Peyer's patch (tissue), 4 donors: ENCODE measurements around the gene SLCO1B1. TPM values are rescaled to one million over a fixed set of nuclear protein-coding genes. Genes with fewer than 3 reads are reported as not detected.

ENCODE experiments used
- DNase-seq, 3 donors: peaks; one replicate each; pipeline ENCODE4 v3.0.0-alpha.2; 2017 to 2019
- H3K27ac ChIP-seq, 4 donors: fragments of 200-600 bp; sonication (generic); one replicate each; pipeline ENCODE4 v1.5.1; 2016 to 2019
- H3K27me3 ChIP-seq, 2 donors: fragments of 200-600 bp; sonication (generic); one replicate each; pipeline ENCODE4 v1.5.1; 2019
- H3K36me3 ChIP-seq, 3 donors: fragments of 200-600 bp; sonication (generic); one replicate each; pipeline ENCODE4 v1.5.1; 2016 to 2019
- H3K4me1 ChIP-seq, 4 donors: fragments of 200-600 bp; sonication (generic); one replicate each; pipeline ENCODE4 v1.5.1; 2016 to 2019
- H3K4me3 ChIP-seq, 4 donors: fragments of 200-600 bp; sonication (generic); 1 replicate in 3 of 4; 2 replicates in 1 of 4; pipeline ENCODE4 v1.5.1; 2016 to 2019; ENCODE audit warnings: mild to moderate bottlenecking in 1 of 4
- H3K9me3 ChIP-seq, 4 donors: fragments of 200-600 bp; sonication (generic); one replicate each; pipeline ENCODE4 v1.5.1; 2016 to 2019; ENCODE audit warnings: mild to moderate bottlenecking in 1 of 4
- CTCF ChIP-seq, 6 experiments: fragments of 450-650 bp in 4 of 6; fragments of 200-600 bp in 2 of 6; sonication (generic) in 1 of 6; IDR thresholded peaks; one replicate each; pipeline ENCODE4 v1.5.1; 2017 to 2019; ENCODE audit warnings: antibody characterized with exemption in 6 of 6, mild to moderate bottlenecking in 3 of 6, moderate library complexity in 1 of 6
- POLR2A ChIP-seq, 2 donors: fragments of 450-650 bp; IDR thresholded peaks; one replicate each; pipeline ENCODE4 v1.5.1; 2017; ENCODE audit warnings: antibody characterized with exemption in 2 of 2, mild to moderate bottlenecking in 2 of 2, moderate library complexity in 2 of 2
- total RNA-seq, 4 donors: library from RNA; depleted of rRNA; stranded (reverse); fragments of >200 nt; gene quantifications; one replicate each; pipeline ENCODE4 v1.1.0, GENCODE V29; 2016

SLCO1B1 gene
- total RNA-seq, 4 donors from 2014 or later: not detected

- no peak overlapping the region for H3K4me3 ChIP-seq
- no peak for TF ChIP-seq CTCF (IDR thresholded peaks at IDR 0.05)
- no peak for TF ChIP-seq POLR2A (IDR thresholded peaks at IDR 0.05)
- no peaks in the 10 kb centered on the region for H3K36me3 ChIP-seq
- no peaks in the 10 kb centered on the region for H3K27me3 ChIP-seq
- DNase-seq: no peak
- no peaks in the 10 kb centered on the region for H3K9me3 ChIP-seq
- H3K27ac ChIP-seq: no peak overlapping the region
- H3K4me1 ChIP-seq: no peaks in the 10 kb centered on the region
These were observed 133.2 kb downstream of the SLCO1B1 start for GRCh38 chr12:21264232-21264631.

GRCh38 chr12:21265932-21266331 is 134.9 kb downstream of the SLCO1B1 start:
- Histone ChIP-seq H3K27me3 (no peaks in the 10 kb centered on the region), H3K4me3 (no peak overlapping the region), H3K4me1 (no peaks in the 10 kb centered on the region), H3K9me3 (no peaks in the 10 kb centered on the region), H3K27ac (no peak overlapping the region), H3K36me3 (no peaks in the 10 kb centered on the region)
- TF ChIP-seq CTCF (IDR thresholded peaks at IDR 0.05) (no peak), POLR2A (IDR thresholded peaks at IDR 0.05) (no peak)
- DNase-seq: no peak

GRCh38 chr12:21276826-21277225 is 145.8 kb downstream of the SLCO1B1 start:
- Histone ChIP-seq H3K4me3 (no peak overlapping the region), H3K27ac (no peak overlapping the region), H3K4me1 (no peaks in the 10 kb centered on the region), H3K36me3 (no peaks in the 10 kb centered on the region), H3K9me3 (no peaks in the 10 kb centered on the region), H3K27me3 (no peaks in the 10 kb centered on the region)
- DNase-seq: no peak
- TF ChIP-seq CTCF (IDR thresholded peaks at IDR 0.05) (no peak), POLR2A (IDR thresholded peaks at IDR 0.05) (no peak)

Other genes with a start within 250 kb of the SLCO1B1 start
- gene SLCO1A2, start 203.7 kb downstream of the SLCO1B1 start, total RNA-seq: not detected
- gene IAPP, start 241.7 kb downstream of the SLCO1B1 start, total RNA-seq: not detected